Stimulated activated CD8-positive, alpha-beta memory T cell treated with anti-CD3 and anti-CD28 coated beads, Interleukin-7, amount 100 ng/mL, for 48 hours (primary cell): Measurements from ENCODE around the gene MYO19.

ENCODE experiments used
- DNase-seq, 2 donors: peaks; one replicate each; pipeline ENCODE4 v3.0.0-alpha.2; 2020; ENCODE audit warnings: low read depth in 1 of 2; ENCODE audit errors: extremely low read depth in 1 of 2

The MYO19 gene

DNA sequence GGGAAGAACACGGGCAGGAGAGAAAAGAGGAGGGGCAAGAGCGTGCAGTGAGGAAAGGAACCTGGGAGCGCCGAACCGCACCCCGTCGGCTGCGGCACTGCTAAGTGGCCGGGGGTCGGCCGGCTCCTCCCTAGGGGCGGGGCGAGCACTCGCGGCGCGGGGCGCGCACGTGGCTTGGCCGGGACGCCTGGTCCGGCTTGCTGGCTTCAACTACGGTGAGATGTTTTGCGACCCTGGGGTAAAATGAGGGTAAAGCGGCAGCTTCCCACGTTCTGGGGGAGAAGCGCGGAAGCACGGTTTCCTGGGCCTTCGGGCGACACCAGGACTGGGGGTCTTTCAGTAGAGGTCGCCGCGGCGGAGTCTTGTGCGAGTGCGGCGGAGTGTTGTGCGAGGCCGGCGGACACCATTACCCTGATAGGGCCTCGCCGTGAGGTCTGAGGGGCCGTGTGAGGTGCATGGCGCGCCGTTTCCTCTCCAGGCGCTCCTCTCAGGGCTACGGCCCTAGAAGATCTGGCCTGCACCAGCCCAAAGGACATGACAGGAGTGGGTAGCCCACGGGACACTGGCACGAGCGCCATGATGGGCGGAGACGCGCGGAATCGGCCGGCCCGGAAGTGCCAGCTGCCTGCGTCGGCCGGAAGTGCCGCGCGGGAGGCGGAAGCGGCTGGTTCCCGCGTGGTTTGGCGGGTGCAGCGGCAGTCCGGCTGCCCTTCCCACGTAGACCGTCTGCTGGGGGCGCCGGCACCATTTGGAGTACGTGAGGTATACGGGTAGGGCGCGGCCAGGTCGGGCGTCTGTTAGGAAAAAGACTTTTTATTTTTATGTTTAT lies at the start of gene MYO19, which contains the start of gene PIGW:
Gene MYO19, minus strand, starts transcription at position 29 of the 829 bp plus-strand sequence. CDS start 2,330 bp downstream, outside the sequence.
Gene PIGW, plus strand, starts transcription at position 148 of the 829 bp plus-strand sequence. CDS start 2,115 bp downstream, outside the sequence.
- DNase-seq = peak; percentile 81 to 82

DNA sequence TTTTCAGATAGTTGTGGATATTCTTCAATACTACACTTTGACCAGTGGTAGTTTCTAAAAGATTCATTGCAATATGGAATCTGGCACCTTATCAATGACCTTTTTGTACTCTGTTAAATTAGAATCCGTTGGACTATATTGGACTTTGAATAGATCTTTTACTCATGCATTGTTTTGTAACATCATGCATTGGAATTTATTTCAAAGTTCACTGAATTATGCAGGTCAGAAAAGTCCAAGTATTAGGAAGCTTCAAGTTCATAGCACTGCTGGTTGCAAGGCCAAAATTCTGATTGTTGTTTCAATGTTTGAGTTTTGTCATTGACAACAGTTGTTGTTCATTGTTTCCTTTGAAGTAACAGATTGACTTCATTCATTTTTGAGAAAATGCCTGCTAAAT lies 49.1 kb upstream of the MYO19 start:
- no peak for DNase-seq

DNA sequence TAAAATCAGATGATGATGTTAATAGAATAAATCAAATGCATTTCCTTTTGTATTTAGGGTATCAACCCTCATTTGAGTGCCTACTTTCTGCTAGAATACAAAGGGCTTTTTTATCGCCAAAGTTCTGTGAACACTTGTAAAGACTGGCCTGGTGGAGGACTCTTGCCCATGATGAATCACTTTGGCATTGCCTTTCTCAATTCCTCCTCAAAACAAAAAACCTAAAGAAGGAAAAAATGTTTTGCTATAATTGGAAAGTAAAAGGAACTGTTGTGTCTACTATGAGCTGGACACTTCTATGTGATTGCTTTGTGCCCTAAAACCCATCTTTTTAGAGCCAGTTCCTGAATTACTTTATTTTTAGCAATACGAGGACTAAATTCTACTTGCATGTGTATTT lies 44.0 kb upstream of the MYO19 start:
- DNase-seq = no peak

GRCh38 chr17:36576793-36577192 lies 42.1 kb upstream of the MYO19 start:
- DNase-seq = no peak

DNA sequence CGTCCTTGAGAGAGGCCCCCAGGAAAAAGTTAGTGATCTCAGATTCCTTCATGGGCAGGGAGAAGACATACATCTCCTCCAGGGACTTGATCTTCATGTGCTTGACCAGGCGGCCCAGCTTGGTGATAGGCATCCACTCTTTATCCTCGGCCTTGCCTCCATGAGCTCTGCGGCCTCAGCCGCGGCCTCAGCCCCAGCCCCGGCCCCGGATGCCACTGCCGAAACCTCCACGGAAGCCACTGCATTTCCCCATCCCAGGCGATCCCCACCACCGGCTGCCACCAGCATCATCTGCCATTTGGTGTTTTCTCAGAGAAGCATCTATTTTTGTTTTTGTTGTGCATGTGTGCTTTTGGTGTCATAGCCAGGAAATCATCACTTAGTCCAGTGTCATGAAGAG lies 40.4 kb upstream of the MYO19 start:
- no peak for DNase-seq

DNA sequence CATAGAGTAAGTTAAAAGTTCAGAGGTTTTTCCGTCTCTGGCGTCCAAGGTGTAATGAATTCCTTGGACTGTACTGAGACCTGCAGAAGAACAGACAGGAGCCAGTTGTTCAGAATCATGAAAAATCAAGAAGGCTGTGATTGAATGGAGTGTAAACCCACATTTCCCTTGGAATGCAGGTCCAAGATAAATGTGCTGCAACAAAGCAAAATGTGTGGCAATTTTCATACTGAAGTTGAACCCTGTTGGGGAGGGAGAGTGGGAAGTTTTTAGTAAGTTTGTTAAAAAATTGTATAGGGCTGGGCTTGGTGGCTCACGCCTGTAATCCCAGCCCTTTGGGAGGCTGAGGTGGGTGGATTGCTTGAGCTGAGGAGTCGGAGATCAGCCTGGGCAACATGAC lies 31.4 kb upstream of the MYO19 start:
- DNase-seq = no peak

DNA sequence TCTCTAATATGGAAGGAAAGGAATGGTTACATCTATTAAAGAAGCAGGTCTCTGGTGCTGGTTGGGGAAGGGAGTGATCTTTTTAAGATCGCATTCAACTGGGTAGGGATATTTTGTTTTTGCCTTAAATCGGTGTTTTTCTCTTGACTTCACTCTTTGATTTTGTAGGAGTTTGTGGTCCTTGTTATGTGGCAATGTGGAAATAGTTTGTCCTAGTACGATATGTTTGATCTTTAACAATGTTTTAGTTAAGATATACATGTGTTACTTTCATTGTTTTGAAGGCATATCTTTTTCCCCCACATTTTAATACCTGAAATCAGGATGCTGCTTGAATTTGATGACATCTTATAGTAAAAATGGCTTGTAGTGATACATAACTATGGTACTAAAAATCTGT lies 18.8 kb upstream of the MYO19 start:
- no peak for DNase-seq

DNA sequence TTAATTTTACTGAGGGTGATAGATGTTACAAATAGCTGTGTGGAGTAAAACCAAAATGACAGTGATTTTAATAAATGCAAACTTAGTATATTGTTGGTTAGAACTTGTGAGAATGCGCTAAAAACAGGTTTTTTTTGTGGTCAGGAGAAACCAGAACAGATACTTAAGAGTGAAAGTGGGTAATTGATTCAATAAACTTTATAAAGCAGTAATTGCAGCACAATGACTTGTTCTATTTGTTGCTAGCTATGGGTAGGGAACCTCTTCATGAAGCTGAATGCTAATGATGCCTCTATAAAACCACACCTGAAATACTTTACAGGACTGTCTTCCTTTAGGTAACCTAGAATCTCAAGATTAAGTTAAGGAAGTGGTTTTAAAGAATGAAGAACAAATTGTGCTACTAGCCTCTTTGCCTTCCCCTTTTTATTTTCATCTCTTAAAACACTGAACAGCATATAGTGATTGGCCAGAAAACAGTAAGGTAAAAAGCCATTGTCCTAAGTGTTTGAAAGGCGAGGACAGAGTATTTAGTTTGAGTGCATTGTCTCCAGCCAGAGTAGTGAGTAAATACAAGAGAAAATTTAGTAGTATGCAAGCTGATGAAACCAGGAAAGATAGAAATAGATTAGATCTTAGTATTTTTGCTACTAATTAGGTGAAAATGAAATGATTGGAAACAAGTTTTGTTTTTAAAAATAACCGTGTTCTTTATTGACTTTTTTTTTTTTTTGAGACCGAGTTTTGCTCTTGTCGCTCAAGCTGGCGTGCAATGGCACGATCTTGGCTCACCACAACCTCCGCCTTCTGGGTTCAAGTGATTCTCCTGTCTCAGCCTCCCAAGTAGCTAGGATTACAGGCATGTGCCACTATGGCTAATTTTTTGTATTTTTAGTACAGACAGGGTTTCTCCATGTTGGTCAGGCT lies 16.1 kb upstream of the MYO19 start:
- DNase-seq = no peak

- DNase-seq = no peak
These were observed 13.1 kb upstream of the MYO19 start for GRCh38 chr17:36547776-36548175.

GRCh38 chr17:36546418-36547093 lies 11.9 kb upstream of the MYO19 start:
- no peak for DNase-seq

DNA sequence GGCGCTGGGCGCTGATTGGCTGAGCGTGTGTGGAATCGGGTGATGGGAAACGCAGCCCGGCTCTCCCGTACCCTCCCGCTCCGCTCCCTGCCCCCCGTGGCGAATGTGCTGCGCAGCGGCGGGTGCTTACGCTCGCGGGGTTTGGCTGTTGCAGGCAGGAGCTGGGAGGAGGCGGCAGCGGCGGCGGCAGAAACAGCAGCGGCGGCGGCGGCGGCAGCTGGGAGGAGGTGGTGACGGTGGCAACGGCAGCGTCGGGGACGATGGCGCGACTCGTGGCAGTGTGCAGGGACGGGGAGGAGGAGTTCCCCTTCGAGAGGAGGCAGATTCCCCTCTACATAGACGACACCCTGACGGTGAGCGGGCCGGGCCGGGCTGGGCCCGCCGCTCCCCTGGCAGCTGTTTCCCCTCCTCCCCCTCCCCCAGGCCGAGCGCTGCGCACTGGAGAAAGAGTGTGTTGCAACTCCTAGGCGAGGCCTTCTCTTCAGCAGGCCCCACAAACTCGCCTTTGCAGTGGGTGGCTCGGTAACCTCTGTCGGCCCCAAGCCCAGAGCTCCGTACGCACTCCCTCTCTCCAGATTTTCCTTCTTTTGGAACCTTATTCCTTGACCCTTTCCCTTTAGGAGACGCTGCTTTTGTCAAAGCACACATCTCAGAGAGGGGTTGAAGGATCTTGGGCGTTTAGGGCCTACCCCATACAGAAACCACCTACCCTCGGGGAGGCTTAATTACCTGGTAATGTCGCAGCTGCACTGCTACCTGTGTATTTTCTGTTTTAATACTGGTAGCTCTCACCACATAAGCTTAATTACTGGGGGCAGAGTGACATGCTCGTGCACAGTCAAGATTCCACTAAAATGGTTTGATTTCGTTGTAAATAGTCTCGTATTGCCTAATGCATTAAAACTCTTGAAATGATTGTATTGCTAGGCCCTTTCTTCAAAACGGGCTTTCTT lies 11.1 kb upstream of the MYO19 start:
- peak; percentile 91 to 94 for DNase-seq

- DNase-seq = peak in 1 of 2 donors; percentile 55
These were observed 10.4 kb upstream of the MYO19 start for GRCh38 chr17:36545077-36545464.

DNA sequence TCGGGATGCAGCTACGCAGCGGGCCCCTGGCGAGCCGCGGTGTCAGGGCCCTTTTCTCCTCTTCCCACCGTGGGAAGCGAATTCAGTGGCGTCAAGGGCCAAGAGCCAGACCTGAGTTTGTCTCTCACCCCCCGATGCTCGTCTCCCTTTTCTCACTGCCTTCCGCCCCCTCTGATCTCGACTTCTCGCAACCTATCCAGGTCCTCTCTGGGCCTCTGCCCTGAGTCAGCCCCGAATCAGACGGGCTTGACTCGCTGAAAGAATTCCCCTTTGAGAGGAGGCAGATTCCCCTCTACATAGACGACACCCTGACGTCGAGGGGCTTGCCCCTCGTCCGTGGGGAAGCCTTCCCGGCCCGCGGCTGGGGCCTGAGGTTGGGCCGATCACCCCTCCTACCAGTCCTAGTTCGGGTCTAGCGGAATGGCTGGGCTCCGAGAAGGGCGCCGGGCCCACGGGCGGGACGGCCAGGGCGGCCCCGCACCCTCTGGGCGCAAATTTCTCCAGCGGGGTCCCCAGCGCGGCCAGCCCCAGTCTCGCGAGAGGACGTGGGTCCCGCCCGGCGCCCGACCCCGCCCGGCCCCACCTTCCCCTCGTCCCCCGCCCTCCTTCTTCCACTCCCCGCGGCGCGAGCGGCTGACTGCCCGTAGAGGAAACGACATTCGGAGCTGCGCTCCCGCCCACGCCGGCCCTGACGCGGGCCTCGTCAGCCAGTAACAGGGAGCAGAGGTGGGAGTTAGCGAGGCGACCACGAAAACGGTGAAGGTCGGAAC lies 9.8 kb upstream of the MYO19 start, which contains the start of gene GGNBP2:
Gene GGNBP2, plus strand, starts transcription at position 613 of the 770 bp plus-strand sequence. CDS start 806 bp downstream, outside the sequence.
- peak; percentile 83 to 86 for DNase-seq

GRCh38 chr17:36544044-36544306 lies 9.3 kb upstream of the MYO19 start:
- DNase-seq = no peak

DNA sequence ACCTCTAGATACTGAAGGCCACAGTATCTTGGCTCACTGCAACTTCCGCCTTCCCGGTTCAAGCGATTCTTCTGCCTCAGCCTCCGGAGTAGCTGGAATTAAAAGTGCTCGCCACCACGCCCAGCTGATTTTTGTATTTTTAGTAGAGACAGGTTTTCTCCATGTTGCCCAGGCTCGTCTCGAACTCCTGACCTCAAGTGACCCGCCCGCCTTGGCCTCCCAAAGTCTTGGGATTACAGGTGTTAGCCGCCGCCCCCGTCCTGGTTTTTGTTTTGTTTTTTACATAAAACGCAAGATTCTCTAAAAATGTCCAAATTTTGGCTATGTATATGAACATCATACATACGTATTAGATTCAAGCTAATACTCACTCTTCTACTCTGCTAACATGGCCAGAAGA lies 8.1 kb upstream of the MYO19 start:
- DNase-seq = no peak

- DNase-seq = no peak
These were observed 6.0 kb upstream of the MYO19 start for GRCh38 chr17:36540696-36541095.

GRCh38 chr17:36535669-36536081 lies 1.0 kb upstream of the MYO19 start:
- no peak for DNase-seq

DNA sequence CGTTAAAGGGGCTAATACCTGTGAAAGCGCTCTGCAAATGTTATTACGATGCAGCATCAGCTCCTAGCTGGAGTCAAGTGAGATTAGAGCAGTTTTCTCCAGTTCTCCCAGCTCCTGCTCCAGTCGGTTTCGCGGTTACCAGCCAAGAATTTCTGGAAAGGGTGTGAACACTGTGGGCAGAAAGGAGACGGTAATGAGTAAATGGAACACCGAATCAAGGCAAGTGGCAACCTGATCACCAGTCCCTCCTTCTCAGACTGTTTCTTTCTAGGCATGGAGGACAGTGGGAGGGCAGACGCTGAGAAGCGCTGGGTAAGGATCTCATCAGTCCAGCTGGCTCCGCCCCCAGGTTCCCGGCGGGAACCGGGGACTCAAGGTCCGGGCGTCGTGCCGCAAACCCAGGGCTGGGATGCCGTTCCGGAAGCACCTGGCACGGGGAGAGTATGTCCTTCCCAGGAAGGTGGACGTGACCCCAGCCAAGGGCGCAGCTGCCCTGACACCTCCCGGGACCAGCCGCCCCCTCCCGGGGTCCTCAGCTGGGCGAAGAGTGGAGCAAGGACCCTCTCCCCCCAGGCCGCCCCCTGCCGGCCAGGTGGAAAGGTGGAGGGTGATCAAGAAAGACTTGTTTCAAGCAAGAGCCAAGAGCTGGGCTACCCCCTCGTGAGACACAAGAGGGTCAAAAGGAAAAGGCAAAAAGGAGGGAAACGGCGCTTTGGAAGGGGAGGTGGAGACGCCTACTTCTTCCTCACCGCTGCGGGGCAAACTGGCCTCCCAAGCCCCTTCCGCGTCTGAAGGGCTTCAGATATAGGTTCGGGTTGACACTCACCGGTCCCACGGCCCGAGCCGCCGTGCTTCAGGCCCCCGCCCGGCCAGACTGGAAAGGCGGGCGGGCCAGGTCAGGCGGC lies 481 bp downstream of the MYO19 start:
- DNase-seq = peak in 1 of 2 donors; percentile 16
